Amniotic stem cell (primary cell): ENCODE data around the gene TRAPPC6A.

Source experiments
- DNase-seq: peaks from one replicate; lab custom pipeline; 2025; lab: John Stamatoyannopoulos, UW

The TRAPPC6A gene

GRCh38 chr19:45149129-45149528 is 28.9 kb downstream of the TRAPPC6A start:
- no peak for DNase-seq

GRCh38 chr19:45147835-45148676 is 30.0 kb downstream of the TRAPPC6A start:
- no peak for DNase-seq

GRCh38 chr19:45146741-45147205 is 31.3 kb downstream of the TRAPPC6A start:
- no peak for DNase-seq

GRCh38 chr19:45146251-45146650 is 31.8 kb downstream of the TRAPPC6A start:
- no peak for DNase-seq

- no peak for DNase-seq
These were observed 32.5 kb downstream of the TRAPPC6A start for GRCh38 chr19:45145270-45146189.

- DNase-seq = no peak
These were observed 33.4 kb downstream of the TRAPPC6A start for GRCh38 chr19:45144431-45145269.

- DNase-seq = no peak
These were observed 35.3 kb downstream of the TRAPPC6A start for GRCh38 chr19:45142726-45143110.

DNA sequence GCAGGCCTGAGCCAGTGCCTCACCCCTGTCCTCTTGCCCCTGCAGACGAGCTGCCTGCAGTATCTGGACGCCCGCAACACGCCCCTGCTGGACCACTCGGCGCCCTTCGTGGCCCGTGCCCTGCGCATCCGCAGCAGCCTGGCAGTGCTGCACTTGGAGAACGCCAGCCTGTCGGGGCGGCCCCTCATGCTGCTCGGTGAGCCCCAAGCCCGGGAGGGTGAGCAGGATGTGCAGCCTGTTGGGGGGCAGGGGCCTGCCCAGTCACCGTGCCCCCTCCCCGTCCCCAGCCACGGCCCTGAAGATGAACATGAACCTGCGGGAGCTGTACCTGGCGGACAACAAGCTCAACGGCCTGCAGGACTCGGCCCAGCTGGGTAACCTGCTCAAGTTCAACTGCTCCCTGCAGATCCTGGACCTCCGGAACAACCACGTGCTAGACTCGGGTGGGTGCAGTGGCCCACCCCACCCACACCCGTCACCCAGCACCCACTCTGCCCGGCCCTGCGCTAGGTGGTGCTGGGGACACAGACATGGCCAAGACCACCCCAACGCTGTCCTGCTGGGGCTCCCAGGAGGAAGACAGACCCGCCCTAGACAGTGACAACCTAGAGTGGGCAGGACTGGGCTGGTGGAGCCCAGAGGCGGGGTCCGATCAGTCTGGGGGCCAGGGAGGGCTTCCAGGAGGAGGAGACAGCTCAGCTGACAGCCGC is 35.9 kb downstream of the TRAPPC6A start:
- no peak for DNase-seq

- DNase-seq = no peak
These were observed 36.7 kb downstream of the TRAPPC6A start for GRCh38 chr19:45141203-45141900.

GRCh38 chr19:45140533-45140932 is 37.5 kb downstream of the TRAPPC6A start:
- DNase-seq = no peak

GRCh38 chr19:45140144-45140503 is 37.9 kb downstream of the TRAPPC6A start:
- no peak for DNase-seq

DNA sequence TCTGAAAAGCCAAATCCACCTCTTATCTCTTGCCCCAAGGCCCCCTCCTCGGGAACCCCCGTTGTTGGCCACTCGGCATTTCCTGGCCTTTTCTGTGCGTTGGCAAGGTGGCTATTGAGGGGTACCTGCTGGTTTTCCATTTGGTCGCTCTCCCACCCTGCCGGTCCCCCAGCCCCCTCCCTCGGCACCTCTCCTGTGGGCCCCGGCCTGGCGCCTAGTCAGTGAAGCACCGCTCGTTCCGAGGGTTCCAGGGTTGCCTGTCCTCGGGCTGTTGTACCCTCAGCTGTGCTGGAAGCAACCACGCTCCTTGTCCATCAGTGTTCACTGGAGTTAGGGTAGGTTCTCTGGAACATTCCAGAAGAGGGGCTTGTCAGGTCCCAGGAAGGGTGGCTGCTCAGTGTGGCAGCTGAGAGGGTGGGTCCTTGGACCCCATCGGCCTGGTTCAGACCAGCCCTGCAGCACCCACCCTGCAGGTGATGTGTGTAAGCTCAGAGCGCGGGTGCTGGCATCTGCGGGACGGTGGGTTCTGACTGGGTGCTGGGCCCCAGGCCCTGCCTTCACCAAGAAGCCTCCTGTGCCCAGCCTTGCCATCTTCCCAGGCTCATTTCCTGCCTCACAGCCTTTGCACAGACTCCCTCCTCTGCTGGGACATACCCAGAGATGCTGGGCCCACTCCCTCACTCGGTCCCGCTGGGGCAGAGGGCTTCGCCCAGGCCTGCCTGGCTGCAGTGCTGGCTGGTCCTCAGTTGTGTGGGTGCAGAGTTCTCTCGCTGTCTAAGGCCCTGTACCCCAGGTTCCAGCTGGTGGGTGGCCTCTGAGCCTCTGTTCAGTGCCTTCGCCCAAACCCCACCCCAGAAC is 38.5 kb downstream of the TRAPPC6A start:
- DNase-seq = no peak

- DNase-seq = no peak
These were observed 39.7 kb downstream of the TRAPPC6A start for GRCh38 chr19:45138303-45138751.

DNA sequence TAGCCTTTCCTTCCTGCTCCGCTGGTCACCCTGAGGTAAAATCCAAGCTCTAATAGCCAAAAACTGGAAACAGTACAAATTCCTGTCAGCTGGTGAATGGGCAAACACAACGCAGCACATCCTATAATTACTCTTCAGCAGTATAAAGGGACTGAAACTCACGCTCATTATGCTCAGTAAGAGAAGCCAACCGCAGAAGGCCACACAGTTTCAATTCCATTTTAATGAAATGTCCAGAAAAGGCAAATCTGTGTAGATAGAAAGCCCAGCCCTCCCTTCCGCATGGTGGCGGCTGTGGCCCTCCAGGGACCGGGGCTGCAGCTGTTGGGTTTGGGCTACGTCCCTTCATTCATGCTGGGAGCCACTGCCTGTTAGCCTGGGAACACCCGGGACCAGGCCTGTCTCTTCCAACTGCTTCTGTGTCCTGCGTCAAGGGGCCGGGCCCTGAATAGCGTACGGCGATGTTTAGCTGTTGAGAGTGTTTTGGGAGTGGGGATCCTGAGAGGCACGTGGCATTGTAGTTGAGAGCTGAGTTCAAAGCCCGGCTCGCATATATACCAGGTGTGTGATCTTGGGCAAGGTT is 40.8 kb downstream of the TRAPPC6A start:
- no peak for DNase-seq

DNA sequence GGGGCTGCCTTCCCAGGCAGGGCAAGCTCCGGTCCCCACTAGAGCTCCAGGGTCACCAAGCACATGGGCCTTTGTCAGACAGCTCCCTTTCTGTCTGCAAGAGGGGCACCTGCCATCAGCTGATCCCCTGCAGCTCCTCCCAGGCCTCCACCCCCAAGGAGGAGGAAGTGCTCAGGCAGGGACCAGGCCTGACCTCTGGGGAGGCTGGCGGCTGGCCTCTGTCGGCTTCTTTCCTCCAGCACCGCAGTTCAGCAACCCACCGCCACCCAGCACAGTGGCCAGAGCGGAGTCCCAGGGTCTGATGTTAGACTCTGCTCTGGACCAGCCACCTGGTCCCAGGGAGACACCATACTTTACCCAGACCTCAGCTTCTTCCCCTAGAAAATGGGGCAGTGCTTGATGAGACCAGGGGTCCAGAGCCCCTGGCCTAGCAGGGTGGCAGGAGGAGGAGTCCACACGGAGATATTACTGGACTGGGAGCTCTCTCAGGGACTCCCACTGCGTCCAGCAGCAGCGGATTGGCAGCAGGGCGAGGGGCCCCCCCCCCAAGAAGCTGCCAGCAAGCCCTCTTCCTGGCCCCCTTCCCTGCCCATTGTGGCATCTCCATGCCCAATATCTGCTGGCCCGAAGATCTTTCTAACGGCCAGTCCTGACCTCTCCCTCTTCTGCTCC is 41.4 kb downstream of the TRAPPC6A start:
- DNase-seq = no peak

- no peak for DNase-seq
These were observed 42.7 kb downstream of the TRAPPC6A start for GRCh38 chr19:45135176-45135885.

DNA sequence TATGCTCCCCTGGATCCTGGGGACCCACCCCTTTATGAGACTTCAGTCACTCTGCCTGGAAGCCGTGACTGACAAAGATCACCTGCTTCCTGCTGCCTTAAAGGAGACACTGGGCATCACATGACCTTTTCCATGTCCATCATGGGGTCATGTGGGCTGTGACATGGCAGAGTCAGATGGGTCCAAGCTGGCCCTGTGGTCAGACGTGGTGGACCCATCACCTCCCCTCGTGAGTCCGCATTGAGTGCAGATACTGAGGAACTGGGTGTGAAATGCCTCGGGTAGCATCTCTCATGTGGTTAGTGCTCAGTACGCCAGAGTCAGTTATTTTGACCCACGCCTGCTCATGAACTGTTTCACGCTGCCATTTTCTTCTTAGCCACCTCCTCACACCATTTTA is 44.4 kb downstream of the TRAPPC6A start:
- DNase-seq = no peak
